Activated B cell treated with CpG ODN at 0.5 μM for 24 hours (primary cell): ENCODE results near the gene OR5AR1. TPM values are rescaled to one million over a fixed set of nuclear protein-coding genes. Genes with fewer than 3 reads are reported as not detected.

Source experiments
- ATAC-seq: fragments of 200-7000 bp; cut with Tn5 transposase; one replicate; pipeline ENCODE4 v1.10.0; 2021; ENCODE audit warnings: low read depth, mild to moderate bottlenecking, moderate library complexity
- CTCF ChIA-PET: fragments of 350-600 bp; sonication (Branson Sonifier 250); formaldehyde crosslinking; loops from one replicate; lab custom pipeline; 2021; ENCODE audit warnings: antibody characterized with exemption; lab: Charles Lee
- POLR2A ChIA-PET: fragments of 350-600 bp; sonication (Branson Sonifier 250); formaldehyde crosslinking; loops from one replicate; lab custom pipeline; 2021; ENCODE audit warnings: antibody characterized with exemption; lab: Charles Lee
- DNase-seq: peaks from one replicate; pipeline ENCODE4 v3.0.0; 2022
- H3K27ac Mint-ChIP-seq: one replicate; pipeline ENCODE4 v1.8.0; 2020; ENCODE audit warnings: mixed read lengths
- H3K27me3 Mint-ChIP-seq: one replicate; pipeline ENCODE4 v1.8.0; 2021; ENCODE audit warnings: mixed read lengths
- H3K36me3 Mint-ChIP-seq: one replicate; pipeline ENCODE4 v1.8.0; 2021; ENCODE audit warnings: low read depth, mixed read lengths
- H3K4me1 Mint-ChIP-seq: one replicate; pipeline ENCODE4 v1.8.0; 2021; ENCODE audit warnings: mixed read lengths
- H3K4me3 Mint-ChIP-seq: one replicate; pipeline ENCODE4 v1.8.0; 2020; ENCODE audit warnings: mild to moderate bottlenecking, mixed read lengths
- H3K9me3 Mint-ChIP-seq: one replicate; pipeline ENCODE4 v1.8.0; 2020; ENCODE audit warnings: mixed read lengths
- CTCF ChIP-seq: fragments of 200-600 bp; IDR thresholded peaks from one replicate; pipeline ENCODE4 v1.8.0; 2022; ENCODE audit warnings: antibody characterized with exemption, mild to moderate bottlenecking
- intact Hi-C: fragments of 100-400 bp; cut with micrococcal nuclease; formaldehyde crosslinking; loops from one replicate; pipeline ENCODE4 v1.15.1; 2024
- total RNA-seq: library from RNA; stranded (reverse); gene quantifications from 2 replicates; pipeline ENCODE4 v1.2.3, GENCODE V29; 2022

Gene OR5AR1
- total RNA-seq = not detected in 2 replicates

- Mint-ChIP-seq H3K27ac (no peak within 1 kb of the TSS), H3K9me3 (no peaks in the 10 kb centered on the region), H3K27me3 (no peaks in the 10 kb centered on the region), H3K4me3 (no peak within 1 kb of the TSS), H3K4me1 (no peaks in the 10 kb centered on the region), H3K36me3 (no peaks in the 10 kb centered on the region)
- TF ChIP-seq CTCF = no peak
- ChIA-PET POLR2A (no interaction called here), CTCF (no interaction called here)
- intact Hi-C loops = no loop called here
- ATAC-seq (no peak), DNase-seq (no peak)
Measured at GRCh38 chr11:56663386-56663785, at the start of gene OR5AR1. Gene OR5AR1 (plus strand): TSS chr11:56663686. CDS start chr11:56663686, 0 bp downstream.

GRCh38 chr11:56624661-56625110 lies 38.8 kb upstream of the OR5AR1 start:
- ChIA-PET CTCF (no interaction called here), POLR2A (no interaction called here)
- H3K36me3 Mint-ChIP-seq = no peaks in the 10 kb centered on the region
- intact Hi-C loops = no loop called here
- H3K9me3 Mint-ChIP-seq = no peaks in the 10 kb centered on the region
- no peak overlapping the region for H3K4me3 Mint-ChIP-seq
- no peak for TF ChIP-seq CTCF
- no peaks in the 10 kb centered on the region for H3K4me1 Mint-ChIP-seq
- ATAC-seq (no peak), DNase-seq (no peak)
- H3K27me3 Mint-ChIP-seq = no peaks in the 10 kb centered on the region
- H3K27ac Mint-ChIP-seq = no peak overlapping the region

- CTCF ChIA-PET = no interaction called here
- no peak for DNase-seq
Measured at GRCh38 chr11:56625946-56626345, 37.5 kb upstream of the OR5AR1 start.

GRCh38 chr11:56632329-56632728 lies 31.2 kb upstream of the OR5AR1 start:
- no peak overlapping the region for H3K27ac Mint-ChIP-seq
- no peaks in the 10 kb centered on the region for H3K9me3 Mint-ChIP-seq
- DNase-seq (no peak), ATAC-seq (no peak)
- no peak overlapping the region for H3K4me3 Mint-ChIP-seq
- intact Hi-C loops = no loop called here
- H3K4me1 Mint-ChIP-seq = no peaks in the 10 kb centered on the region
- CTCF ChIA-PET = no interaction called here
- POLR2A ChIA-PET = no interaction called here
- H3K27me3 Mint-ChIP-seq = no peaks in the 10 kb centered on the region
- no peak for TF ChIP-seq CTCF
- H3K36me3 Mint-ChIP-seq = no peaks in the 10 kb centered on the region

More at GRCh38 chr11:56625946-56626345, 37.5 kb upstream of the OR5AR1 start:
- intact Hi-C loops = no loop called here
- Mint-ChIP-seq H3K27me3 (no peaks in the 10 kb centered on the region), H3K36me3 (no peaks in the 10 kb centered on the region), H3K9me3 (no peaks in the 10 kb centered on the region), H3K4me1 (no peaks in the 10 kb centered on the region), H3K4me3 (no peak overlapping the region), H3K27ac (no peak overlapping the region)
- ATAC-seq = no peak
- TF ChIP-seq CTCF = no peak
- POLR2A ChIA-PET = no interaction called here

- POLR2A ChIA-PET = no interaction called here
- Mint-ChIP-seq H3K4me3 (no peak overlapping the region), H3K27ac (no peak overlapping the region), H3K36me3 (no peaks in the 10 kb centered on the region), H3K27me3 (no peaks in the 10 kb centered on the region), H3K4me1 (no peaks in the 10 kb centered on the region), H3K9me3 (peaks cover 3% of the 10 kb centered on the region)
- no peak for ATAC-seq
- DNase-seq = no peak
- intact Hi-C loops = no loop called here
- CTCF ChIA-PET = no interaction called here
- no peak for TF ChIP-seq CTCF
Measured at GRCh38 chr11:56636861-56637260, 26.6 kb upstream of the OR5AR1 start.
